Raji (cell line): ENCODE results near the gene SERPINI2.

Experiments
- POLR2A ChIP-seq: IDR thresholded peaks from 2 replicates; pipeline ENCODE4 v1.6.1; 2011; ENCODE audit warnings: low read depth, low read length, control low read depth; ENCODE audit not compliant: insufficient read depth

SERPINI2 gene, protein sequence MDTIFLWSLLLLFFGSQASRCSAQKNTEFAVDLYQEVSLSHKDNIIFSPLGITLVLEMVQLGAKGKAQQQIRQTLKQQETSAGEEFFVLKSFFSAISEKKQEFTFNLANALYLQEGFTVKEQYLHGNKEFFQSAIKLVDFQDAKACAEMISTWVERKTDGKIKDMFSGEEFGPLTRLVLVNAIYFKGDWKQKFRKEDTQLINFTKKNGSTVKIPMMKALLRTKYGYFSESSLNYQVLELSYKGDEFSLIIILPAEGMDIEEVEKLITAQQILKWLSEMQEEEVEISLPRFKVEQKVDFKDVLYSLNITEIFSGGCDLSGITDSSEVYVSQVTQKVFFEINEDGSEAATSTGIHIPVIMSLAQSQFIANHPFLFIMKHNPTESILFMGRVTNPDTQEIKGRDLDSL

GRCh38 chr3:167473863-167474262 lies at the start of gene SERPINI2:
TSS of gene SERPINI2 (minus strand) at chr3:167474042. CDS start at chr3:167471834, 2,208 bp downstream.
- TF ChIP-seq POLR2A = no peak

GRCh38 chr3:167521006-167521355 lies 47.1 kb upstream of the SERPINI2 start:
- TF ChIP-seq POLR2A = no peak

DNA sequence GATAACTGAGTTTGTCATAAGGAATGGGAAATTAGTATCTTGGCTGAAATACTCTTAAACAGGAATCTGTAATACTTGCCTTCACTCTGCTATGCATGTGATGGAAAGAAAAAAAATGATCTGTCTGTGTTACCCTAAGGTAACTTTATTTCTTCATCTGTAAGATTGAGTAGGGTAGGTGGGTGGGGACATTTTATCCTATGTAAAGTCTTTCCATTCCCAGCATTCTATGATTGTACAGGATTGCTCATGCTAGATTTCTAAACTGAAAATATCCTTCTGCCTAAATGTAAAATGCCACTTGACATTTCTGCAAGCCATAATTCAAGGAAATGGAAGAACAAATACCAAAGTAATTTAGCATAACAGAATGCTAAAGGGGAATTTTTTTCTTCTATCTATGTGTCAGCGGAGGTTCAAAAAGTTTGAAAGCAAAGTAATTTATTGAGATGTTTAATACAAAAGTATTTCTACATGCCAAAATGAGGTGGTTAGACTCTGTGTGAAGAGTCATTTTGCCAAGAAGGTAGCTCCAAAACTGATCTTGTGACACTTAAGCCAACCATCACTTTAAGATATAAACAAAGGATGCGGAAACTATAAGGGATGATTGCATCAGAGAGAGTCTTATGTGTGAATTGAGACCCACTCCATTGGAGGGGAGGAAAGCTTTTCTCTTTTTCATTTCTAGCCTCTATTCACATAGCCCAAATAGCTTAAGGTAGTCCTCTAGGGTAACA lies 46.6 kb upstream of the SERPINI2 start:
- TF ChIP-seq POLR2A = no peak

DNA sequence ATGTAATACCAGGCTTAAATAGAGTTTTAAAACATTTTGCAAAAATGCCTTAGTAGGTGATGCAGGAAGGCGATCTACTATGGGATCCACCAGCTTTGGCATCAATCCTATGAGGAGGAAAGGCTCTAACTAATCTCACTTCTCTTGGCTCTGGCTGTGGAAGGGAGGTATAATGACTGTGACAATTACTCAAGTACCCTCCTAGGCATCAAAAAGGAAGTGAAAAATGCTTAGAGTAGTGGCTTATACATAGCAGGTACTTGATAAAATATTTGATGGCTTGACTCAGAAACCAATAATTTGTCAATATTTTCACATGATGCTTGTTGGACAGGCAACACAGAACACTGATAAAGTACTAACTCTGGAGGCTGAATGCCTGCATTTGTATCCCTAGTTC lies 34.1 kb upstream of the SERPINI2 start:
- no peak for TF ChIP-seq POLR2A

DNA sequence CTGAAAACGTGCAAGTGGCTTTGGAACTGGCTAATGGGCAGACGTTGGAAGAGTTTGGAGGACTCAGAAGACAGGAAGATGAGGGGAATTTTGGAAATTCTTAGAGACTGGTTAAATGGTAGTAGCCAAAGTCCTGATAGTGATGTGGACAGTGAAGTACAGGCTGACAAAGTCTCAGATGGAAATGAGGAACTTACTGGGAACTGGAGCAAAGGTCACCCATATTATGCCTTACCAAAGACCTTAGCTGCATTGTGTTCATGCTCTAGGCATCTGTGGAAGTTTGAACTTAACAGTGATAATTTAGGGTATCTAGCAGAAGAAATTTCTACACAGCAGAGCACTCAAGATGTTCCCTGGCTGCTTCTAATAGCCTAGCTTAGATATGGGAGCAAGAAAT lies 28.6 kb upstream of the SERPINI2 start:
- TF ChIP-seq POLR2A = no peak

- TF ChIP-seq POLR2A = no peak
Measured at GRCh38 chr3:167501941-167502340, 28.1 kb upstream of the SERPINI2 start.

- no peak for TF ChIP-seq POLR2A
Measured at GRCh38 chr3:167497903-167498302, 24.1 kb upstream of the SERPINI2 start.

GRCh38 chr3:167493244-167493643 lies 19.4 kb upstream of the SERPINI2 start:
- TF ChIP-seq POLR2A = no peak

GRCh38 chr3:167491621-167492020 lies 17.8 kb upstream of the SERPINI2 start:
- no peak for TF ChIP-seq POLR2A

- no peak for TF ChIP-seq POLR2A
Measured at GRCh38 chr3:167489571-167489970, 15.7 kb upstream of the SERPINI2 start.

DNA sequence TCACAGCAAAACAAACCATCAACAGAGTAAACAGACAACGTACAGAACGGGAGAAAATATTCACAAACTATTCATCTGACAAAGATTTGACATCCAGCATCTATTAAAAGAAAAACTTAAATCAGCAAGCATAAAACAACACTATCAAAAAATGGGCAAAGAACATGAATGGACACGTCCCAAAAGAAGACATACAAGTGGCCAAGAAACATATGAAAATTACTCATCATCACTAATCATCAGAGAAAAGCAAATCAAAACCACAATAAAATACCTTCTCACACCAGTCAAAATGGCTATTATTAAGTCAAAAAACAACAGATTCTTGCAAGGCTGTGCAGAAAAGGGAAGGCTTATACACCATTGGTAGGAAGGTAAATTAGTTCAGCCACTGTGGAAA lies 13.7 kb upstream of the SERPINI2 start:
- TF ChIP-seq POLR2A = no peak

DNA sequence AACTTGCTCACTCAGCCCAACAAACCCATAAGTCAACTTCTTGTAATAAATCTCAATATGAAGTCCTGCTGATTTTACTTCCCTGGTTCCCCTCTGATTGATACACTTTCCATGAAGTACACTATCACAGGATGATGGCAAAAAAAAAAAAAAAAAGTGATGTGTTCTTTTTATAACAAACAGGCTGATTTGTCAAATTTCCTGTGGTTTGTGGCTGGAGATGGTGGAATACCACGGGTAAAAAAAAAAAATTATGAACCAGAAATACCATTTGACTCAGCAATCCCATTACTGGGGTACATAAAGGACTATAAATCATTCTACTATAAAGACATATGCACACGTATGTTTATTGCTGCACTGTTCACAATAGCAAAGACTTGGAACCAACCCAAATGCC lies 10.7 kb upstream of the SERPINI2 start:
- TF ChIP-seq POLR2A = no peak

- no peak for TF ChIP-seq POLR2A
Measured at GRCh38 chr3:167483708-167484475, 10.1 kb upstream of the SERPINI2 start.

DNA sequence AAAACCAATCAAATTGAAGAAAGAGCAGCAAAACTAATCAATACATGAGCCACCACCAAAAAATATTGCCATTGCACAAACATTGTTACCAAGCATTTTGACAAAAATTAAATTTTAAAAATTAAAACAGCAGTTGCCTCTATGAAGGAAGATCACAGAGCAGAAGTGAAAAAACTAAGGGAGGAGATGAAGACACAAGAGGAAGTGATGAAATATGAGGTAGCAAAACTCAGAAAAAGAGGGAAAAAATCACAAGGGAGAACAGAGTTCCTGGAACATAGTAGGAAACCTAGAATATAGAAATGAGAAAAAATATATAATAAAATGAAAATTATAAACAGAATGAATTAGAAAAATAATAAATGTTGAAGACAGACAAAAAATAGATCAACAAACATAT lies 7.3 kb upstream of the SERPINI2 start:
- TF ChIP-seq POLR2A = no peak

DNA sequence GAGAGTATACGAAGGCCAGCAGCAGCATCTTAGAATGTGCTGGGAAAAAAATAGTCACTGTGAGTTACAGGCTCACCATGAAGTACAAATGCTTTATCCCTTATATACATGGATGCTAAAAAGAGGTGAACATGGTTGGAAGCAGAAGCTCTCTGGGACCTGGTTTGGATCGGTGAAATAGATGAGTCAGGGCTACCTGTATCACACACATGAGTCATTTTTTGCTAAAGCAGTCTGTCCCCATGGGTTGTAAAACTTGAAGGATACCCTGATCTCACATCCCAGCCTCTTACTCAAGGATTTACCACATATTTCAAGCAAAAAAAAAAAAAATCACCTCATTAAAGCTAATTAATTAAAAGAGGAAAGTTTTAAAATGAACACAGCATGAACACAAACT lies 6.9 kb upstream of the SERPINI2 start:
- TF ChIP-seq POLR2A = no peak

DNA sequence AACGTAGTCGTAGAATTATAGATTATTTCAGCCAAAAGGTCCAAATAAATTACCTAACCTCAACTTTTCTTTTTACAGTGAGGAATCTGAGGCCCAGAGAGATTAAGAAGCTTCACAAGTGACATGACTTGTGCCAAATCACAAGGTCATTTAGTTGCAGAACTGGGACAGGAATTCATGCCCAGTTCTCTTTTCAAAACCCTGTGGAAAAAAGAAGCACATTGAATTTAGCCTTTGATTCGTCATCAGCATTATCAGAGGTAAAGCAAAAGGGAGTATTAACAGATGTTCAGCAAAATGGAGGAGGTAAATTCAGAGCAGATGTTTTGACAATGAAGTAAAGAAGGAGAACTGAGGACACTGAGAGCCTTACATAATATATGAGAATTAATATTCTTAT lies 4.5 kb downstream of the SERPINI2 start:
- TF ChIP-seq POLR2A = no peak
